GM19240 (cell line): ENCODE data around the gene CORO1C.

Experiments
- DNase-seq: peaks from one replicate; pipeline ENCODE4 v3.0.0; 2011; ENCODE audit warnings: low spot score; ENCODE audit not compliant: insufficient read length

CORO1C gene

GRCh38 chr12:108727161-108727560, 4.2 kb downstream of the CORO1C start:
- no peak for DNase-seq

- no peak for DNase-seq
Measured at GRCh38 chr12:108724890-108725151, 6.5 kb downstream of the CORO1C start.

DNA sequence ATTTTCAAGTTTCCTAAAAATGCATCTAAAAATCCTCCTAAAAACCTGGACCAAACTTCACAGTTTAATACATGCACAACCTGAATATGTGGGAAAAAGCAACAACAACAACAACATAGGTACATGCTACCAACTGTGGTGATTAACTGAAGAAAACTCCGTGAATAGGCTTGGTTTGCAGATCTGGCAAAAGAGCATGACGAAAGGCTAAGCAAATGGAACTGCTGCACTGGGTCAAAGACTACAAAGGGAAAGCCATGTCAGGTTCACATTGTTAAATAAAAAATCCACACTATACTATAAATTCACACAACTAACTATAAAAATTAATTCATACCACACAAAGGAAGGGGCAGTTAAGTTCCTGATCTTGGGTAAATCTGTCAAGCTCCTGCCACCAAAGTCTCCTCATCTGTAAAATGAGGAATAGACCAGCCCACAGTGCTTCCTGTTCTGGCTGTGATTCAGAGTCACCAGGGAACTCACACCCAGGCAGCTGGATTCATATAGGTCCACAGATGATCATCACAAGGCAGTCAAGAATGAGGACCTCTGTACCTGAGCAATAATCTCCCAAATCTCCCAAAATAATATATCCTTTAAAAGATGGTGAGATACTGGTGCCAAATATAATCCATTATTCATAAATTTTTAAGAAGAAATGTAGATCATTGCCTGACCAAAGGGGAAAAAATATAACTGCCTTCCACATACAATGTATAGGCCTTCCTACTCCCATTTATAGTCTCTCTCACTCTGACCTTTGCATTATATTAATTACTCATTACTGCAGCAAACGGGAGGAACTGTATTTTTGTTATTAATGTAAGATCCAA, 7.0 kb downstream of the CORO1C start:
- no peak for DNase-seq

- DNase-seq: no peak
Measured at GRCh38 chr12:108722992-108723766, 8.1 kb downstream of the CORO1C start.

DNA sequence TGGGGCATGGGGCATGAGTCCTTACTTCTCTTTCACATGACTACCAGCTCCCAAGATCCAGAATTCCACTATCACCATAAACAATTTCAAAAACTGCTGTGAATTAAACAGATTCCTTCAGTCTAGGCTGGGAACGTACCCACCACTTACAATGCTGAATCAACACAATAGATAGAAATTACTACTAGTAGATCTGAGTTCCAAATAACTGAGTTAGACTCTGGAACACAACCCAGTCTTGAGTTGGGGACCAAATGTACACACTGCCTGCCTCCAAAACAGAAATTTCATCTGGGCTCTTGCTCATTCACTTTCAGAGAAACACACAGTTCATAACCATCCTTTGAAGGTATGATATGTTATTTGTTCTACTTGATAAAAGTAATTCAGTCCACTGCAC, 8.9 kb downstream of the CORO1C start:
- no peak for DNase-seq

- DNase-seq: no peak
Measured at GRCh38 chr12:108721824-108722223, 9.5 kb downstream of the CORO1C start.

GRCh38 chr12:108720757-108721514, 10.4 kb downstream of the CORO1C start:
- DNase-seq: no peak

DNA sequence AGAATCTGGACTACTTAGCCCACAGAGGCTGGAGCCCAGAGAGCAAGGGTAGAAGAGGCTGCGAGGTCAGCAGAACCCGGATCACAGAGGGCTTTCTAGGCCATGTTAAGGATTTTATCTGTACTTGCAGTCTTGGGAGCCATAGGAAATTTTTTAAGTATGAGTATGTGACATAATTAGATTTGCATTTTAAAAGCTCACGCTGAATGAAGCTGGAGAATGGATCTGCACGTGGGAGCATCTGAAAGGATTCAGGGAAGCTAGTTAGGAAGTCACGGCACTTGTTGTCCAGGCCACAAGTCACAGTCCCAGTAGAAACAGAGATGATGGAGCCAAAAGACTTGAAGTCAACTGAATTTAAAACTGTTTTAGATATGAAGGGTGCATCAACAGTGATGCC, 14.1 kb downstream of the CORO1C start:
- no peak for DNase-seq

DNA sequence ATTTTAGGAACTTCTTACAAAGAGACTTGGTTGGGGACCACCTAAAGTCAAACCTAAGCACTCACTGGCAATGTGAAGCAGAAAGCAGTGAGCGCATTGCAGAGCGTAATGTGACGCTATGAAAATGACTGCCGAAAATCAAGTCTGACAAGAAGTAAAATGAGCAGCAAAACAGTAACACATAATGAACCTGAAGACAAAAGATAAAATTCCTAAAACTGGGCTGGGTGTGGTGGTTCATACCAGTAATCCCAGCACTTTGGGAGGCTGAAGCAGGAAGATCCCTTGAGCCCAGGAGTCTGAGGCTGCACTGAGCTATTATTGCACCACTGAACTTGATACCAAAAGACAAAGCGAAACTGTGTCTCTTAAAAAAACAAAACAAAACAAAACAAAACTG, 16.5 kb downstream of the CORO1C start:
- no peak for DNase-seq

DNA sequence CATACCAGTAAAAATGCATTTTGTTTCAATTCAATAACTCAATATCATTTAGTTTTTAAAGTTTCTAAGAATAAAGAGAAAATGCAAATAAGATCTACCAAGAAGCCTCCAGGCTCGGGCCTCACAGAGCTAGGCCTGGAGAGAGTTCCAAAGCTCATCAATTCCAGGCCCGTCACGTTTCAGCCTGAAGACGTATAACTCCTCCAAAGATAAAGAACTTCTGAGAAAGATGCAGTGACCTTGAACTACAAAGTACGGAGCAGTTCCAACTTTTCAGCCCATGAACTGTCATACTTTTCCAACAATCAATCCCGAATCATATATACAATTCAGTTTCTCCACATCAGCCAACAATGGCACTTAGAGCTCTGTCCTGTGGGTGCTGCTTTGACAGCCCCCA, 17.8 kb downstream of the CORO1C start:
- no peak for DNase-seq

DNA sequence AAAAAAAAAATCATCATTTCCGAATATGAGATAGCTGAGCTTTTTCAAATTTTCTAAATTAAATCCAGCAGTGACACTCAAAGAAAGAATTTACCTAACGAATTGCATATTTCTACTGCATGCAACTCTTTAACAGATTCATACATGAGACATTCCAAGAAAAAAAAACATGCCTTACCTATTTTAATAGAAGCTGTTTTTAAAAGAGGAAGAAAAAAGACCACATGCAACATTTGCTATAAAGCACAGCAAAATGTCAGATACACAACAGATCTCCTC, 18.5 kb downstream of the CORO1C start:
- no peak for DNase-seq

GRCh38 chr12:108712165-108712924, 19.0 kb downstream of the CORO1C start:
- no peak for DNase-seq

DNA sequence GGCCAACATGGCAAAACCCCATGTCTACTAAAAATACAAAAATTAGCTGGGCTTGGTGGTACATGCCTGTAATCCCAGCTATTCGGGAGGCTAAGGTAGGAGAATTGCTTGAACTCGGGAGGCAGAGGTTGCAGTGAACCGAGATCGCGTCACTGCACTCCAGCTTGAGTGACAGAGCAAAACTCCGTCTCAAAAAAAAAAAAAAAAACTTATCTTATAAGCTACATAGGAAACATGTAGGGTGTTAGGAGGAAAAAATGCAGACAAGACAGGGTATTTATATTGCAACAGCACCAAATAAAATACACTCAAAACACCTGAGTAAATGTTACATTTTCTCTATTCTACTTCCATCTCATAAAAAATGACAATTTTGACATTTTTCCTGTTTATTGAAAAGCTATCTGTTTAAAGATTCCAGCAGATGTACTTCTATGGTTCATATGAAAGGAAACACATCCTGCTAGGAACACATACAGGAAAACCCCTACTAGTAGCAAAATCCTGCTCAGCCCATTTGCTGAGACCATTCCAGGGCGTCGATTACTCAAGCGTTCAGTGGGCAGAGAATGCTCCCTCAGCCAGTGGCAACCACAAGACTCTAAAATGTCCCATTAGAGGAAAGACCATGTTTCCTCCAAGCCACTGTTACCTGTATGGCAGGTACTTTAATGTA, 19.7 kb downstream of the CORO1C start:
- DNase-seq: no peak

DNA sequence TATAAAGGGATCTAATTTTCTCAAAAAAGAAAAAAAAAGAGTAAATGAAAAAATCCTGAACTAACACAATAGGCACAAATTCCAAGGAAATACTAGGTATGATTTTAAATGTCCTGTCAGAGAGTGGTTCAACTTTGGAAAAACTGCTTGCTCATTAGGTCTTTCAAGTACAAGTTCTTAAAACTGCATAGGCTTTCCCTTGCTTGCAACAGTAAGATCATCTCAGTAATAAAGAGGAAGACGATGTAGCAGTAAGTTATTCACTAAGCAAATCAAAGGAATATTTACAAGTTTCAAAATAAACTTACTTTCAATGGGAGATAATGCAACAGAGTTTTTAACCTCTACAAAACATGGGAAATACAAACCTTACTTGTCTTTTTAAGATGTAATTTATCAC, 21.6 kb downstream of the CORO1C start:
- DNase-seq: no peak

- DNase-seq: no peak
Measured at GRCh38 chr12:108704527-108704926, 26.8 kb downstream of the CORO1C start.

GRCh38 chr12:108702595-108703320, 28.6 kb downstream of the CORO1C start:
- DNase-seq: no peak

DNA sequence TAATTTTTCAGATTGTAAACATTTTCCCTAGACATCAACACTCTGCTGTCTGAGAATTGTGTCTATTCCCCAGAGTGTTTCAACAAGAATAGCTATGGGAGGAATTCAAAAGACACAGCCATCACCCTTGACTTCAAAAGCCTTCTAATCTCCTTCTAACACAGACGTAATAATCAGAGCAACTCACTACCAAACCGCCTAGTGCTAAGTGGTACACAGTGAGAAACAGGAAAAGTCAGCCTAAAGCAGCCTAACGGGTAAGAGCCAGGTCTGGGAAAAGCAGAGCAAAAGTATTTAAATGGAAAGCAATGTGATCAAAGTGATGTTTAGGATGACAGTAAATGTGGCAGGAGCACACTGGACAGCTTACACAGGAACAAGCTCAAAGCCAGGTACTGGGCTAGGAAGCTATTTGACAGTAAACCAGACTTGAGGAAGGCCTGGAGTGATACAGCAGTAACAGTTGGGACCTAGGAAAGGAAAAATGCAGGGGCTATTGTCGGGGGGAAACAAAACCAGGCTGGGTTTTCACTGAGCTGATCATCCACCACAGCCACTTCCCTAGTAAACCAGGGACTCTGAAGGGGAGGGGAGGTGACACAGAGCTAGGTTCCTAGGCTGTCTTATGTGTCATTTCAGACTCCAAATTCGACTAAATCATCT, 29.4 kb downstream of the CORO1C start:
- no peak for DNase-seq

GRCh38 chr12:108700833-108701541, 30.3 kb downstream of the CORO1C start:
- no peak for DNase-seq

GRCh38 chr12:108699955-108700563, 31.3 kb downstream of the CORO1C start:
- DNase-seq: no peak
